ENCODE results near the gene RPUSD3.

Gene RPUSD3

DNA sequence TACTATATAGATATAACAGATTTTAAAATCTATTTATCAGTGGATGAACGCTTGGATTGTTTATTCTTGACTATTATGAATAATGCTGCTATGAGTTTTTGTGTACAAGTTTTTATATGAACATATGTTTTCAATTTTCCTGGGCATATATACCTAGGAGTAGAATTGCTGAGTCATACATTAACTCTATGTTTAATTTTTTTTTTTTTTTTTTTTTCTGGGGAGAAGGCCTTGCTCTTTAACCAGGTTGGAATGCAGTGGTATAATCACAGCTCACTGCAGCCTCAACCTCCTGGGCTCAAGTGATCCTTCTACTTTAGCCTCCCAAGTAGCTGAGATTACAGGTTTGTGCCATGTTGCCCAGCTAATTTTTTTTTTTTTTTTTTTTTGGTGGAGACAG, 27.2 kb upstream of the RPUSD3 start:
- TF ChIP-seq, protein P1, sequence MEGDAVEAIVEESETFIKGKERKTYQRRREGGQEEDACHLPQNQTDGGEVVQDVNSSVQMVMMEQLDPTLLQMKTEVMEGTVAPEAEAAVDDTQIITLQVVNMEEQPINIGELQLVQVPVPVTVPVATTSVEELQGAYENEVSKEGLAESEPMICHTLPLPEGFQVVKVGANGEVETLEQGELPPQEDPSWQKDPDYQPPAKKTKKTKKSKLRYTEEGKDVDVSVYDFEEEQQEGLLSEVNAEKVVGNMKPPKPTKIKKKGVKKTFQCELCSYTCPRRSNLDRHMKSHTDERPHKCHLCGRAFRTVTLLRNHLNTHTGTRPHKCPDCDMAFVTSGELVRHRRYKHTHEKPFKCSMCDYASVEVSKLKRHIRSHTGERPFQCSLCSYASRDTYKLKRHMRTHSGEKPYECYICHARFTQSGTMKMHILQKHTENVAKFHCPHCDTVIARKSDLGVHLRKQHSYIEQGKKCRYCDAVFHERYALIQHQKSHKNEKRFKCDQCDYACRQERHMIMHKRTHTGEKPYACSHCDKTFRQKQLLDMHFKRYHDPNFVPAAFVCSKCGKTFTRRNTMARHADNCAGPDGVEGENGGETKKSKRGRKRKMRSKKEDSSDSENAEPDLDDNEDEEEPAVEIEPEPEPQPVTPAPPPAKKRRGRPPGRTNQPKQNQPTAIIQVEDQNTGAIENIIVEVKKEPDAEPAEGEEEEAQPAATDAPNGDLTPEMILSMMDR (IDR thresholded peaks at IDR 0.05; ENCODE audit: insufficient read depth, low read length, poor library complexity, severe bottlenecking), result no peak
- no peak for TF ChIP-seq EZH2phosphoT487 (conservative IDR thresholded peaks at IDR 0.05; ENCODE audit: low read length)
- H3K79me2 ChIP-seq (ENCODE audit: insufficient read depth, low read length), result no peaks in the 10 kb centered on the region
- no peak overlapping the region for H3K27ac ChIP-seq (ENCODE audit: low read depth, low read length)
- no peaks in the 10 kb centered on the region for H3F3A ChIP-seq (ENCODE audit: insufficient read depth)
- H3K9ac ChIP-seq (ENCODE audit: low read length), result no peak overlapping the region
- H3K4me2 ChIP-seq (ENCODE audit: low read depth, low read length, poor library complexity, severe bottlenecking), result no peak overlapping the region
- H3K9me2 ChIP-seq (replicated peaks; ENCODE audit: insufficient read depth, low read length), result no peaks in the 10 kb centered on the region
- no peak overlapping the region for H2AFZ ChIP-seq (ENCODE audit: low read depth, low read length, severe bottlenecking)
- no peaks in the 10 kb centered on the region for H3K9me3 ChIP-seq (ENCODE audit: insufficient read depth, low read length)
- no peak overlapping the region for H3K4me3 ChIP-seq (ENCODE audit: insufficient read depth, low read length, poor library complexity, severe bottlenecking)
- no peaks in the 10 kb centered on the region for H3K27me3 ChIP-seq (ENCODE audit: low read length)
- no peaks in the 10 kb centered on the region for H3K36me3 ChIP-seq (ENCODE audit: low read length)
- no peaks in the 10 kb centered on the region for H4K20me1 ChIP-seq (ENCODE audit: low read depth, low read length)

DNA sequence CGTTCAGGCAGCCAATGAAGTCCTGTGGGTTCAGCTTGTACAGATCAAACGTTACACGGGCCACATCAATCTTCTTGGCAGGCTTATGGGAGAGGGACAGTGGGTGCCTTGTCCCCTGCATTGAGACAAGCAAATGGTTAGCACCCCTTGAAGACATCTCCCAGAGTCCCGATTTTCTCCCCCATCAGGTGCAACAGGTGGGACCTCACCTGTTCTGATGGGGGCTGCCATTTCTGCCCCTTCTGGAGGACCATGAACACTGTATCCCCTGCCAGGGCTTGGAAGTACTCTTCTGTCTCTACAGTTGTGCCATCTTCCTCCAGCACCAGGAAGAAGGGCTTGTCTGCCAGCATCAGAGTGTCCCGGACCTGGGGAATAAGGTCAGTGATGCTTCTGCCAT, 26.1 kb upstream of the RPUSD3 start:
- no peak overlapping the region for H2AFZ ChIP-seq (ENCODE audit: low read depth, low read length, severe bottlenecking)
- H3K9ac ChIP-seq (ENCODE audit: low read length), result no peak overlapping the region
- no peaks in the 10 kb centered on the region for H3K9me2 ChIP-seq (replicated peaks; ENCODE audit: insufficient read depth, low read length)
- no peaks in the 10 kb centered on the region for H3K79me2 ChIP-seq (ENCODE audit: insufficient read depth, low read length)
- H3K36me3 ChIP-seq (ENCODE audit: low read length), result no peaks in the 10 kb centered on the region
- no peaks in the 10 kb centered on the region for H3K9me3 ChIP-seq (ENCODE audit: insufficient read depth, low read length)
- H4K20me1 ChIP-seq (ENCODE audit: low read depth, low read length), result no peaks in the 10 kb centered on the region
- no peak overlapping the region for H3K4me3 ChIP-seq (ENCODE audit: insufficient read depth, low read length, poor library complexity, severe bottlenecking)
- no peak overlapping the region for H3K27ac ChIP-seq (ENCODE audit: low read depth, low read length)
- no peaks in the 10 kb centered on the region for H3F3A ChIP-seq (ENCODE audit: insufficient read depth)
- no peaks in the 10 kb centered on the region for H3K27me3 ChIP-seq (ENCODE audit: low read length)
- TF ChIP-seq, protein P1 (IDR thresholded peaks at IDR 0.05; ENCODE audit: insufficient read depth, low read length, poor library complexity, severe bottlenecking), result no peak
- no peak for TF ChIP-seq EZH2phosphoT487 (conservative IDR thresholded peaks at IDR 0.05; ENCODE audit: low read length)
- no peak overlapping the region for H3K4me2 ChIP-seq (ENCODE audit: low read depth, low read length, poor library complexity, severe bottlenecking)

DNA sequence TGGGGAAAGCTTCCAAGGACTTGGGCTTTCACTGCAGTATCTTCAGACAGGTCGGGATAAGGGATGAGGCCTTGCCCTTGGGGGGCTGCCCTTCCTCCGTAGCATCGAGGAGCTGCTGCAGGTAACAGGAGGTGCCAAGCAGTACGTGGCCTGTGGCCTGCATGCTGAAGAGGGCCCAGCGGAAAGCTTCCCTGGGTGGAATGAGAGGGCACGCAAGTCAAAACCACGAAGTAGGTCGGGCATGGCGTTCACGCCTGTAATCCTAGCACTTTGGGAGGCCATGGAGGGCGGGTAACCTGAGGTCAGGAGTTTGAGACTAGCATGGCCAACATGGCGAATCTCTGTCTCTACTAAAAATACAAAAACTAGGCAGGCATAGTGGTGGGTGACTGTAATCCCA, 23.3 kb upstream of the RPUSD3 start:
- H3K9me3 ChIP-seq (ENCODE audit: insufficient read depth, low read length), result no peaks in the 10 kb centered on the region
- no peaks in the 10 kb centered on the region for H4K20me1 ChIP-seq (ENCODE audit: low read depth, low read length)
- no peak overlapping the region for H2AFZ ChIP-seq (ENCODE audit: low read depth, low read length, severe bottlenecking)
- no peak overlapping the region for H3K4me3 ChIP-seq (ENCODE audit: insufficient read depth, low read length, poor library complexity, severe bottlenecking)
- no peak overlapping the region for H3K27ac ChIP-seq (ENCODE audit: low read depth, low read length)
- H3K79me2 ChIP-seq (ENCODE audit: insufficient read depth, low read length), result no peaks in the 10 kb centered on the region
- H3K4me2 ChIP-seq (ENCODE audit: low read depth, low read length, poor library complexity, severe bottlenecking), result no peak overlapping the region
- H3K27me3 ChIP-seq (ENCODE audit: low read length), result no peaks in the 10 kb centered on the region
- no peaks in the 10 kb centered on the region for H3K36me3 ChIP-seq (ENCODE audit: low read length)
- no peaks in the 10 kb centered on the region for H3K9me2 ChIP-seq (replicated peaks; ENCODE audit: insufficient read depth, low read length)
- no peak overlapping the region for H3K9ac ChIP-seq (ENCODE audit: low read length)
- no peaks in the 10 kb centered on the region for H3F3A ChIP-seq (ENCODE audit: insufficient read depth)
- TF ChIP-seq EZH2phosphoT487 (conservative IDR thresholded peaks at IDR 0.05; ENCODE audit: low read length), result no peak
- TF ChIP-seq, protein P1 (IDR thresholded peaks at IDR 0.05; ENCODE audit: insufficient read depth, low read length, poor library complexity, severe bottlenecking), result no peak
